Ovary (tissue), 3 donors: Measurements from ENCODE around the gene ATRN.

Experiments
- CTCF ChIP-seq, 3 donors: fragments of 450-650 bp in 2 of 3; fragments of 200-600 bp in 1 of 3; IDR thresholded peaks; one replicate each; pipeline versions ENCODE4 v1.5.1 to v1.8.0; 2016 to 2022; ENCODE audit warnings: antibody characterized with exemption in 3 of 3, mild to moderate bottlenecking in 1 of 3
- EP300 ChIP-seq: sonication (generic); formaldehyde crosslinking; IDR thresholded peaks from one replicate; pipeline ENCODE4 v1.6.1; 2017; ENCODE audit warnings: antibody characterized with exemption
- POLR2A ChIP-seq: fragments of 450-650 bp; IDR thresholded peaks from one replicate; pipeline ENCODE4 v1.6.1; 2017; ENCODE audit warnings: antibody characterized with exemption, mild to moderate bottlenecking, moderate library complexity
- donor health status: DM: no; HTN: no; CAD: no.

- TF ChIP-seq POLR2A (no peak), CTCF (IDR thresholded peaks at IDR 0.05) (no peak), EP300 (no peak)
Measured at GRCh38 chr20:3576363-3576762, 105.5 kb downstream of the ATRN start.
